Ovary (tissue), 9 donors: Measurements from ENCODE around the gene ANGPTL7. TPM values are rescaled to one million over a fixed set of nuclear protein-coding genes. Genes with fewer than 3 reads are reported as not detected.

Experiments
- DNase-seq, 5 donors: peaks; one replicate each; pipeline ENCODE4 v3.0.0-alpha.2; 2019 to 2020
- H3K27ac ChIP-seq, 2 donors: fragments of 200-600 bp; one replicate each; pipeline versions ENCODE4 v1.5.1 to v1.8.0; 2019 to 2022
- H3K27me3 ChIP-seq: fragments of 200-600 bp; one replicate; pipeline ENCODE4 v1.8.0; 2022
- H3K36me3 ChIP-seq: fragments of 200-600 bp; sonication (generic); one replicate; pipeline ENCODE4 v1.5.1; 2019
- H3K4me1 ChIP-seq: one replicate; pipeline ENCODE4 v1.8.1; 2013; ENCODE audit warnings: mild to moderate bottlenecking, moderate library complexity; ENCODE audit not compliant: insufficient read depth
- H3K4me3 ChIP-seq: fragments of 200-600 bp; sonication (generic); one replicate; pipeline ENCODE4 v1.5.1; 2017
- H3K9me3 ChIP-seq, 2 donors: fragments of 200-600 bp in 1 of 2; sonication (generic) in 1 of 2; one replicate each; pipeline versions ENCODE4 v1.5.1 to v1.8.1; 2013 to 2019; ENCODE audit warnings: mild to moderate bottlenecking in 1 of 2, moderate library complexity in 1 of 2
- CTCF ChIP-seq, 3 donors: fragments of 450-650 bp in 2 of 3; fragments of 200-600 bp in 1 of 3; IDR thresholded peaks; one replicate each; pipeline versions ENCODE4 v1.5.1 to v1.8.0; 2016 to 2022; ENCODE audit warnings: antibody characterized with exemption in 3 of 3, mild to moderate bottlenecking in 1 of 3
- EP300 ChIP-seq: sonication (generic); formaldehyde crosslinking; IDR thresholded peaks from one replicate; pipeline ENCODE4 v1.6.1; 2017; ENCODE audit warnings: antibody characterized with exemption
- POLR2A ChIP-seq: fragments of 450-650 bp; IDR thresholded peaks from one replicate; pipeline ENCODE4 v1.6.1; 2017; ENCODE audit warnings: antibody characterized with exemption, mild to moderate bottlenecking, moderate library complexity
- WGBS, 3 donors: extraction: QIAGEN DNeasy Blood & Tissue Kit in 1 of 3; methylation state at CpG; one replicate each; pipeline versions ENCODE4 v1.1.5 to v1.1.7; 2013 to 2017; 5-methylcytosine and 5-hydroxymethylcytosine counted together
- intact Hi-C, 4 donors: fragments of 100-400 bp; cut with DNase I; formaldehyde crosslinking; loops; one replicate each; pipeline versions ENCODE4 v1.11.0 to v1.15.1; 2022 to 2023
- polyA plus RNA-seq, 2 donors: library from polyadenylated mRNA; stranded (reverse); fragments of 200-250 nt in 1 of 2; fragments of 350-450 nt in 1 of 2; fragmentation: Illumina TruSeq in 1 of 2; extraction: RNeasy Lipid Tissue Mini Kit (QIAGEN cat#74804) in 1 of 2; gene quantifications; one replicate each; pipeline ENCODE4 v1.2.3, GENCODE V29; 2013 to 2014
- total RNA-seq, 7 donors: library from RNA; depleted of rRNA in 2 of 7; stranded (reverse); fragments of >200 nt in 2 of 7; fragmentation: NEBNext Ultra II Directional in 3 of 7; extraction: Animal tissue kit (Norgen Biotek cat#: 25700) in 3 of 7; gene quantifications; one replicate each; pipeline versions ENCODE4 v1.1.0 to v1.2.4, GENCODE V29; 2016 to 2023
- donor health status: DM: no; HTN: no; CAD: no; lungs with moderate emphysema.
- donor health status: DM: no; HTN: no; CAD: no.
- donor health status: Bipolar disorder and iron deficiency.
- donor health status: DM: yes; HTN: yes; CAD: no.
- donor health status: DM: no; HTN: no; CAD: no.
- donor health status: DM: yes; HTN: yes; CAD: no.

ANGPTL7 gene
- total and polyA plus RNA-seq, 9 donors: 0.08 to 4.8 (median 1.4) TPM; not detected in 2

GRCh38 chr1:11184973-11185372 is 4.2 kb upstream of the ANGPTL7 start:
- TF ChIP-seq POLR2A: no peak
- no peak for TF ChIP-seq CTCF (IDR thresholded peaks at IDR 0.05)
- TF ChIP-seq EP300: no peak
- no peak overlapping the region for H3K4me3 ChIP-seq
- intact Hi-C loops: no loop called here
- H3K27me3 ChIP-seq: no peaks in the 10 kb centered on the region
- peaks cover 3% of the 10 kb centered on the region for H3K4me1 ChIP-seq
- no peak overlapping the region for H3K27ac ChIP-seq
- H3K9me3 ChIP-seq: no peaks in the 10 kb centered on the region
- no peak for DNase-seq
- 89 to 93% (median 90%) methylated on average over 1 of the region's 1 CpG for WGBS, 3 donors
- no peaks in the 10 kb centered on the region for H3K36me3 ChIP-seq

- H3K27ac ChIP-seq: no peak overlapping the region
- no peak for DNase-seq
- 88 to 94% (median 91%) methylated on average over 3 of the region's 3 CpGs for WGBS, 3 donors
- TF ChIP-seq POLR2A (no peak), CTCF (IDR thresholded peaks at IDR 0.05) (no peak), EP300 (no peak)
- intact Hi-C loops: no loop called here
- H3K9me3 ChIP-seq: no peaks in the 10 kb centered on the region
- no peaks in the 10 kb centered on the region for H3K36me3 ChIP-seq
- peaks cover 3% of the 10 kb centered on the region for H3K4me1 ChIP-seq
- H3K27me3 ChIP-seq: no peaks in the 10 kb centered on the region
- H3K4me3 ChIP-seq: no peak overlapping the region
Measured at GRCh38 chr1:11187000-11187399, 2.2 kb upstream of the ANGPTL7 start.

GRCh38 chr1:11187494-11187893 is 1.7 kb upstream of the ANGPTL7 start:
- H3K4me3 ChIP-seq: no peak overlapping the region
- intact Hi-C loops: no loop called here
- no peaks in the 10 kb centered on the region for H3K27me3 ChIP-seq
- WGBS, 3 donors: 67 to 89% (median 77%) methylated on average over 2 of the region's 2 CpGs
- H3K27ac ChIP-seq: no peak overlapping the region
- no peaks in the 10 kb centered on the region for H3K9me3 ChIP-seq
- peaks cover 3% of the 10 kb centered on the region for H3K4me1 ChIP-seq
- TF ChIP-seq EP300 (no peak), CTCF (IDR thresholded peaks at IDR 0.05) (no peak), POLR2A (no peak)
- H3K36me3 ChIP-seq: no peaks in the 10 kb centered on the region
- no peak for DNase-seq

- H3K27ac ChIP-seq: no peak overlapping the region
- 77 to 84% (median 79%) methylated on average over 2 of the region's 2 CpGs for WGBS, 3 donors
- TF ChIP-seq EP300 (no peak), POLR2A (no peak), CTCF (IDR thresholded peaks at IDR 0.05) (no peak)
- H3K4me3 ChIP-seq: no peak overlapping the region
- no peaks in the 10 kb centered on the region for H3K9me3 ChIP-seq
- H3K4me1 ChIP-seq: peaks cover 3% of the 10 kb centered on the region
- H3K36me3 ChIP-seq: no peaks in the 10 kb centered on the region
- no peak for DNase-seq
- H3K27me3 ChIP-seq: no peaks in the 10 kb centered on the region
- intact Hi-C loops: no loop called here
Measured at GRCh38 chr1:11187931-11188330, 1.2 kb upstream of the ANGPTL7 start.

- H3K36me3 ChIP-seq: no peaks in the 10 kb centered on the region
- WGBS, 3 donors: 83 to 92% (median 90%) methylated on average over 1 of the region's 1 CpG
- intact Hi-C loops: no loop called here
Measured at GRCh38 chr1:11188381-11188780, 774 bp upstream of the ANGPTL7 start.

More at GRCh38 chr1:11188381-11188780, 774 bp upstream of the ANGPTL7 start:
- no peak for TF ChIP-seq EP300
- TF ChIP-seq CTCF (IDR thresholded peaks at IDR 0.05): no peak
- TF ChIP-seq POLR2A: no peak
- H3K27ac ChIP-seq: no peak overlapping the region
- no peaks in the 10 kb centered on the region for H3K27me3 ChIP-seq
- no peak overlapping the region for H3K4me3 ChIP-seq
- H3K4me1 ChIP-seq: peaks cover 3% of the 10 kb centered on the region
- no peaks in the 10 kb centered on the region for H3K9me3 ChIP-seq
- DNase-seq: no peak
